Stimulated activated CD8-positive, alpha-beta memory T cell treated with anti-CD3 and anti-CD28 coated beads, Interleukin-15, amount 100 ng/mL, for 48 hours (primary cell): ENCODE data around the gene SYVN1.
"Not testable (repeated sequence)": the region's sequence is repeated elsewhere in the genome, so short reads cannot be mapped to it uniquely, and the experiment has no call there.

Source experiments
- DNase-seq, 2 donors: peaks; one replicate each; pipeline ENCODE4 v3.0.0-alpha.2; 2020; ENCODE audit warnings: low read depth in 2 of 2

The SYVN1 gene

GRCh38 chr11:65134240-65134951 is at the start of gene SYVN1:
Gene SYVN1 (minus strand): TSS chr11:65134519. CDS start chr11:65133601, 918 bp downstream.
- peak; percentile 84 to 86 for DNase-seq

GRCh38 chr11:65183201-65183891 is 49.0 kb upstream of the SYVN1 start:
- DNase-seq: no peak

GRCh38 chr11:65182258-65183170 is 48.2 kb upstream of the SYVN1 start:
- no peak for DNase-seq

- DNase-seq: peak; percentile 62 to 80
These were observed 47.4 kb upstream of the SYVN1 start, which contains the start of gene CAPN1 for GRCh38 chr11:65181569-65182257. Gene CAPN1 (plus strand): TSS chr11:65181928. CDS start chr11:65182702, 774 bp downstream.

- peak; percentile 43 to 50 for DNase-seq
These were observed 46.7 kb upstream of the SYVN1 start for GRCh38 chr11:65180877-65181568.

GRCh38 chr11:65174571-65175010 is 40.3 kb upstream of the SYVN1 start:
- DNase-seq: not testable (repeated sequence)

- no peak for DNase-seq
These were observed 38.3 kb upstream of the SYVN1 start for GRCh38 chr11:65172600-65172999.

- no peak for DNase-seq
These were observed 35.8 kb upstream of the SYVN1 start, which contains the start of gene SPDYC for GRCh38 chr11:65170058-65170534. Gene SPDYC (plus strand): TSS chr11:65170233. CDS start chr11:65171358, 1,125 bp downstream.

- DNase-seq: no peak
These were observed 34.9 kb upstream of the SYVN1 start for GRCh38 chr11:65169164-65169641.

GRCh38 chr11:65167656-65168055 is 33.3 kb upstream of the SYVN1 start:
- DNase-seq: no peak

GRCh38 chr11:65166893-65167292 is 32.6 kb upstream of the SYVN1 start:
- DNase-seq: no peak

- DNase-seq: no peak
These were observed 31.3 kb upstream of the SYVN1 start for GRCh38 chr11:65165410-65166317.

- no peak for DNase-seq
These were observed 29.4 kb upstream of the SYVN1 start for GRCh38 chr11:65163684-65164083.

- no peak for DNase-seq
These were observed 26.3 kb upstream of the SYVN1 start for GRCh38 chr11:65160643-65161042.

- no peak for DNase-seq
These were observed 24.7 kb upstream of the SYVN1 start for GRCh38 chr11:65159012-65159411.

GRCh38 chr11:65157336-65157735 is 23.0 kb upstream of the SYVN1 start:
- DNase-seq: no peak

GRCh38 chr11:65156926-65157325 is 22.6 kb upstream of the SYVN1 start:
- no peak for DNase-seq

GRCh38 chr11:65156256-65156655 is 21.9 kb upstream of the SYVN1 start:
- DNase-seq: no peak

- no peak for DNase-seq
These were observed 17.8 kb upstream of the SYVN1 start for GRCh38 chr11:65152122-65152521.
